ENCODE data around the gene CHPF.

The CHPF gene

DNA sequence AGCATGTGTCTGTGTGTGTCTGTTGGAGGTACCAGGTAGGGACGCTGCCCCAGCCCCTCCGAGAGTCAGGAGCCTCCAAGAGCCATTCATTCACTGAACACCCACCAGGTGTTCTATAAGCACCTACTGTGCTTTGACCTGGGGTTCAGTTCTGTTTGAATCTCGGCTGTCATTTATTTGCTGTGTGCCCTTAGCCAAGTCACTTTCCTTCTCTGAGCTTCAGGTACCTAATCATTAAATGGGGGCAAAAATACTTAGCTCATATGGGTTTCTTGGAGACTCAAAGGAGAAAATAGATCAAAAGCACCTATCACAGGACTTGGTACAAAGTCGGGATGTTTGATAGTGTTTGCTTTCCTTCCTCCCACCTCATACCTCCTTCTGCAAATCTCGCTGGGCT lies 16.1 kb downstream of the CHPF start:
- no peak for DNase-seq

DNA sequence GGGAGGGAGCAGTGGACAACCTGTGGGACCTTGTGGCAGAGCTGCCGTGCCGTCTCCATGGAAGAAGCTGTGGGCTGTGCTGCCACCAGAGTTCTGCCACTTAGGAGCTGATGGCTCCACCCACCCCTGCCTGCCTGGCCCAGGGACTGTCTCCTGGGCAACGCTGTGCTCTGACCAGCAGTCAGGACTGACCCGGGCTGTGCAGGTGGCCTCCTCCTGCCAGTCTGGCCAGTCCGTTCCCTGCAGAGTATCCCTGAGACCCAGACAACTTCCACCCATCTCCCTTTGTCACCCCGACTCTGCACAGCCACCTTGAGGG lies 16.6 kb downstream of the CHPF start:
- DNase-seq, result no peak

DNA sequence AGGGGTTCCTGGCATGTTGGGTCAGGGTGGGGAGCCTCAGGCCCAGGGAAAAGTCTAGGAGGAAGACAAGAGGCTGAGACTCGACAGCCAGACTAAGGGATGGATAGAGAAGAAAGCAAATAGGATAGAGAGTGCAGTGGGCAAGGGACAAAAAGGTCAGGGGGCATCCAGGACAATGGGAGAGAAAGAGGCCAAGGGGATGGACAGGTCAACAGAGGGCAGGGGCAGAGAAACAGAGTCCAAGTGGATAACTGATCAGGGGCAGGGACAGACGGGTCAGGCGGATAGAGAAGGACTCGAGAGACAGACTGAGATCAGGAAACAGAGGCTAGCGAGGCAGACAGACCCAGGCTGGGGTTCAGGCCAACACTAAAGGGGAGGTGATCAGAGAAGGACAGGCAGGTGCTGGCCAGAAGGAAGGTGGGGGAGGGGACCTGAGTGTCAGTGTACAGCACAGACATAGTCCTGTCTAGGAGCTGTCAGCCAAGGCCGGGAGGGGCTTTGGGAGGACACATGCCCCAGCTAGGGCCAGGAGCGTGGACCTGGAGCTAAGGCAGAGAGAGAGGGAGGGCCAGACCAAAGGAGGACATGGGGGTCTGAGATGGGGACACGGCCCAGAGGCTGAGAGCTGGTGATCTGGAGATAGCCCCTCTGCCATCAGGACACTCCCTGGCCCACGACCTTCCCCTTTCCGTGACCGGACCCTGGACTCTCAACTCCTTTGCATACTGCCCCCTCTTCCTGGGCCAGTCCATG lies 17.1 kb downstream of the CHPF start:
- no peak for DNase-seq

DNA sequence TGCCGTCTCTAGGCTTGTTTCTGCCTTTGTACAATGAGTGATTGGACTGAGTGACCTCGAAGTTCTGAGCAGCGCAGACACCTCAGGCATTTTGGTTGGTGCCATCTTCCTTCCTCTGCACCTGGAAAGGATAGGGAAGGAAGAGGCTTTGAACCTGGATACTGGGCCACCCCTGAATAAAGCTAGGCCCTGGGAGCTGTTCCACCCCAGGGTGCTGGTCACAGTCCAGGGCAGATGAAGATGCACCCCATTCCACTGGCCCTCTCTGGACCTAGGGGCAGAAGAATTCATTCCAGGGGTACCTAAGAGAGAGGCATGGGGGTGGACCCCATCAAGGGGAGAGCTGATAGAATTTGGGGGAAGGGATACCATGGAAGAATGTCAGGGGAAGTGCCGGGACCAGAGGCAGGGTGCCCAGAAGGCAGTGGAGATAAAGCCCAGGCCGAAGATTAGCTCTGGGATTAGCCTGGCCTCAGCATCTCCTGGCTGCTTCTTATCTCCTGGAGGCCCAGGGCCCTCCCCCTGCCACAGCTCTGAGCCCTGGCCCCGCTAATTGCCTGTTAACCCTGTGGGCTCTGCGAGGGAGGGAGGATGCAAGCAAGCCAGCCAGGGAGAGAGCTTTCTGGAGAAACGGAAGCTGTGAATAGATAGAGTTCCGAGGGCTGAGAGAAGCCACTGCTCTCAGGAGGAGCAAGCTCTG lies 17.9 kb downstream of the CHPF start:
- no peak for DNase-seq

DNA sequence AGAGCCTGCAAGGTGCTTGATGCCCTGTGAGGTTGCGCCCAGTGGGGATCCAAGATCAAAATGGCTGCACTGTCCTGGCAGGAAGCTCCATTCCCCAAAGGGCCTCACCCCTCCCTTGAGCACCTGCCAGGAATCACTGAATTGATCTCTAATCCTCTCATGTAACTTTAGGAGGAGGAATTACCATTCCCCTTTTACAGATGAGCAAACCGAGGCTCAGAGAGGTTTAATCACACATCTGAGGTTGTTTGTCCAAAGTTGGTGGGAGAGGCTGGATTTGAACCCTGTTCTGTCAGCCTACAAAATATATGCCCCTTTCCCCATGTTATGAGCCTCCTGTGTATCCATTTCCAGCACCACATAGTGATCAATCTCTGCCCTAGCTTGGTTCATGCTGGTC lies 18.8 kb downstream of the CHPF start:
- DNase-seq, result no peak

DNA sequence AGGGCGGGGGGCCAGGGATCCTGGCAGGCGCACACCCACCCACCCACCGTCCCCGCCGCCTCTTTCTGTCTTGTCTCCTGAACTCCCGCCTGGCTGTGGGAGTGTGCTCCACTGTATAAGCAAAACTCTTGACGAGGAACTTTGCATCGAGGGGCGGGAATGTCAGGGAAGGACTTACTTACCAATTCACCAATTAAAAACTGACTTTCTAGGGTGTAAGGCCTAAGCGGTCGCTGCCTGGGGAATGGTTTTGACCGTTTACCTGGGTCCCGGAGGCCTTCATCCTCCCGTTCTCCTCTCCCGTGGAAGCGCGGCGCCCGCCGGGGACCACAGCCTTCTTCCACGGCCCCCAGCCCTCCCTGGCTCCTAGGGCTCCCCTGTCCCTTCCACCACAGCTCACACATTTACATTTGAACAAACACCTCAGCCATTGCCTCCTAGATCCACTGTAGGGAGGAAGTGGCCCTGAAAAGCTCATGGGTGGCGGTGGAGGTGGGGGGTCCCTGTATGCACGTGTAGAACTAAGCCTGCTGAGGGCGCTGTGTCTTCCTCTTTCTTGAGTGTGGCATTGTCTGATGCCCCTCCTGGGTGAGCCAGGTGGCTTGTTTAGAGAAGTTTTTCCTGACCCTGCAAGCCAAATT lies 20.5 kb downstream of the CHPF start:
- DNase-seq, result no peak

DNA sequence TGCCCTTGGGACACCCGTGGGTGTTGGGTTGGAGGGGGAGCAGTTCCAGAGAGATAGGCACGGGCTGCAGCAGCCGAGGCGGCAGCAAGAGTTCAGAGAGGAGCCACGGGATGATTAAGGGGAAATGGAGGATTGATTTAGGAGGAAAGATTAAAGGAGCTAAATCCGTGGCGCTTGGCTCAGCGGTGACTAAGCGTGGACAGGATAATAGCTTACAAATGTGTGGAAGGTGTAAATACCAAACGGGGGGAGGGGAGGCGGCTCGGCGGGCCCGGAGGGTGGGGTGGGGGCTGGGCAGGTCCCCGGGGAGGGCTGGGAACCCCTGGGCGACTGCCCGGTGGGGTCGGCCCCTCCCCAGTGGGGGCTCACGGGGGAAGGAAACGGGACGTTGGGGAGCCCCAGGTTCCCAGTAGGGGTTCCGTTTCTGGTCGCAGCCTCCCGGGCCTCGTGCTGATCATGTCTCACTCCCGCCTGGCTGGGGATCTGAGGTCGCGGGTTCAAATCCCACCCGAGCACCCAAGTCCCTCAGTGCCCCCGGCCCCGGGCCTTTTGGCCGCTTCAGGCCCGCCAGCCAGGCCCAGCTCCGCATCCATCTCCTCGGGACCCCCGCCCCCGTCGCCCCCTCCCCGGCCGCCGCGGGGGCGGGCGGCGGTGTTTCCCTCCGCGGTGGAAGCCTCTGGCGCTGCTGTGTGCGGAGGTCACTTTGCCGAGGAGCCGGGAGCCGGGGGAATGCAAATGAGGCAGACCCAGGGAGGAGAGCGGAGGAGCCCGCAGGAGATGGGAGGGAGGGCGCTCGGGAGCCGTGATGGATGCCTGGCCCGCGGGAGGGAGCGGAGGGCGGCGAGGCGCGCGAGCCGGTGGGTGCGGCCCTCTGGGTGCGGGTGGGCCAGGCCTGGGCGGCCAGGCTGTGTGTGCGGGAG lies 21.2 kb downstream of the CHPF start:
- DNase-seq, result no peak

DNA sequence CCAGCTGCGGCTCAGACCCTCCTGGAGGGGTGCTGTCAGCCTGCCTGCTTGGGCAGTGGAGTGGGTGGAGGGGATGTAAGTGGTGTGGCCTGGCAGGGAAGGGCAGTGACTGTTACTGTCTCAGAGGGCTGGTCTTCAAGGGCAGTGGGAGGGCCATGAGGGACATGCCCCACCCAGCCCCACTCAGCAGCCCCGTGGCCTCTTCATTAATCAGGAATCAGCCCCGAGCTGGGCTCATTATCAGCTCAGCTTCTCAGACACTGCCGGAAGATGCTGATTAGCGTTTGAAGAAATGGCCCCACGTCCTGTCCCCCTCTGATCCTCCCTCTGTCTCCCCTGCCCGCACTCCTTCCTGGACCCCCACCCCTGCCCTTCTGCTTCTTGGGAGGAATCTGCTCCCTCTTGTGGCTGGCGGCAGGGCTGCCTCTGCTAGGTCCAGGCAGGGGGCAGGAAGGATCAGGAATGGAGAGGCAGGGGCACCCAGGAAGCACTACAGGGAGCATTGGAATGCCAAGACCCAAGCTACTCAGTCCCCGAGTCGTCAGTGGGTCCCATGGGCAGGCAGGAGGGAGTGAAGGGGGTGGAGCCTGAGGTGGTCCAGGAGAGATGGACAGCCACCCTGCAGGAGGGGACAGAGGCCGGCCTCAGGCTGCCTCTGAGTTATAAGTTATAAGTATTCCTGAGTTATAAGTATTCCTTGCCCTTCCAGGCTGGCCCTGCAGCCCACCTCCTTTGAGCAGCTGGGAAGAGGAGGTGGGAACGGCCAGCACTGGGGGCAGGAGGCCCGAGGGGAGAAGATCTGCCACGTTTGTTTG lies 22.3 kb downstream of the CHPF start:
- DNase-seq, result no peak

DNA sequence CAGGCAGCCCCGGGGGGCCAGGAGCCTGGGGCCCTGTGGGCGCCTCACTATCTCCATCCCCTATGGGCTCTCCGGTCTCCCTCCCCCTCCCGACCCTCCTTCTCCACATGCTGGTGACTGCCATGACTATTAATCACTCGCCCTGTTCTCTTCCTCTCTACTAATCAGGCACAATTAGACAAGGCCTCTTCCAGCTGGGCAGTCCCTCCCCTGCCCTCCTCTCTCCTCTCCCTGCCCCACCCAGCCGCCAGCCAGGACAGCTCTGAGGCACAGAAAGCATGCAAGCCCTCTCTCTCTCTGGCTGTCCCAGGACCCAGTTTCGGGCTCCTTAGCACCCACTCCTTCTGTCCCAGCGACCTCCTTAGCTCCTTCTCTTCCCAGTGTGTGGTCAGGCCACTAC lies 23.5 kb downstream of the CHPF start:
- no peak for DNase-seq

DNA sequence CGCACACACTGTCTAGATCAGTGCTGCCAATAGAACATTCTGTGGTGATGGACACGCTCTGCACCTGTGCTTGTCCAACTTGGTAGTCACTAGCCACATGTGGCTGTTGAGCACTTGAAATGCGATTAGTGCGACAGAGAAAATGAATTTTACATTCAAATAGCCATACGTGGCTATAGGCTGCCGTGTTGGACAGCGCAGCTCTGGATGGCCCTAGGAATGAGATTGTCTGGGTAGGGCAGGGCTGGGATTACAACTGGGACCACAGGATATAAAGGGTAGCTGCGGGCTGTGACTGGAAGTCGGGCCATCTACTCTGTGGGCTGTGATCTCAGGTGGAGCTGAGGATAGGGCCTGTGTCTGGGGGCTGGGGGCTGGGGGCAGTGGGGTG lies 24.1 kb downstream of the CHPF start:
- DNase-seq, result no peak

DNA sequence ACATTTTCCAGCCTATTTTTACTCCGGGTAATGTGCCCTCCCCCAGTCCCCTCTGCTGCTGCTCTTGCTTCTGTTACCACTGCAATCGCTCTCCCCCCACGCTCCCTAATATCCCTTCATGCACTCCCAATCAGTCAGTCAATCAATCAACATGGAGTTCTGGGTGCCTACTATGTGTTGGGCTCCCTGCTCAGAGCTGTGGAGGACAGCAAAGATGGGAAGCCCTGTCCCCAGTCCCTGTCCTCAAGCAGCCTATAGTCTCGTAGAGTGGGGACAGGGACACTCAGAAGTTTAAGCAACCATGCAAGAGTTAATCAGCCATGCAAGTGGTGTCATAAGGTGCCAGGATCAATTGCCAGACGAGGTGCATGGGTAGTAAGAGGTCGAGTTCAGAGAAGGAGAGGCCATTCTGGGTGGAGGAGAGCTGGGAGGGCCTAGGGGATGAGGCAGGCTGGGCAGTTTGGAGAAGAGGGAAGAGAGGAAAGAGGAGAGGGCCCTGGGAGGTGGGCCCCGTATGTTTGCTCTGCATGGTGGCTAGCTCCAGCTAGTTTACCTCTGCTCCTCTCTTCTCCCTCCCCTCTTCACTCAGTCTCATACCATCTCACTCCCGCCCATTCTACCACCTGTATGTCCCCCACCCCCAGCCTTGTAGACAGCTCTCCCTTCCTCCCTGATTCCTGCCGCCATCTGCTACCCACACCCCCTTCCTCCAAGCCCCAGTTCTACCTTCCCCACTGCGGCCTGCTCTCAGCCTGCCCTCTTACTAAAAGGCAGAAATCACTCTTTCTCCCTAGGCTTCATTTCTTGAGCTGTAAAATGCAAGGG lies 25.4 kb downstream of the CHPF start:
- DNase-seq, result no peak

DNA sequence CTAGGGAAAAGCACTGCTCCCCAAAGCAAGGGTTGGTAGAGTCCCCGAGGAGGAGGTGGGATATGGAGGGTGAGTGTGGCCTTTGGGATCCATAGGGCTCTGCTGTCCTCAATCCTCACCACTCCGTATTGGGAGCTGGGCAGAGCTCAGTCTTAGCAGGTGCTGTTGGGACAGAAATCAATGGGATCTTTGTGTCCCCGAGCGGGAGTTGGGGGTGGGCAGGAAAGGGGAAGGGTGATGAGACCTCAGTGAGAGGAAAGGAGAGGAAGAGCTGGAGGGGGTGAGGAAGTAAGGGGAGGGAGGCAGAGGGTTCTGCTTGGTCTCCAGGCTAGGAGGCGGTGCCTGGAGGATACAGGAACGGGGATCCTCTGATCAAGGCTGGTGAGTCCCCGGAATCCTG lies 26.7 kb downstream of the CHPF start:
- no peak for DNase-seq

DNA sequence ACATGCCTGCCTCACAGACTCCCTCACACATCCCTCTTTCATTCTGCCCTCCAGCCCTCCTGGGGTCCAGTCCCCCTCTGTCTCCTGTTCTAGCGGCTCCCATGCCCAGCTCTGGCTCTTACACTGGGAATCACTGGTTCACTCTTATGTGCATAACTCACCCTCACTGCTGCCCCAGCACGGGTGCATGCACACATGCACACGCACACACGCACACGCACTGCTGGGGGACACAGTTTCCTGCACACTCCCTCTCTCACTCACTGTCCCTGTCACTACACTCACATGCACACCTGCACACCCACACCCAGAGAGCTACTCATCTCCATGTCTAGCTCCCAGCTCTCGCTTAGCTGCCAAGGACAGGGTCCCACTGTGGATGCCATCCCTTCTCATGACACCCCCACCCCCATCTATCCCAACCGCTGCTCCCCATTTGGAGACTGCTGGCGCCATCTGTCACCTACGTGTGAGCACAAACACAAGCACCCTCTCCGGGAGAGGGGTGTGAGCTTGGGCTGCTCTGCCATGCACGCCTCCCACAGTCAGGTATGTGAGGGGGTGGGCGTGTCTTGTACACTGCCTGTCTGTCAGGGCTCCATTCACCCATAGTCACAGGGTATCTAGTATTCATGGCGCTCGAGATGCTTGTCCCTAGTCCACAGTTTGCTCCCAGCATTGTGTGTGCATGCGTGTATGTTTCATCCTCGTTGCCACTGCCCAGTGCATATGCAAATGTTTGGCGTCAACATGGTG lies 27.6 kb downstream of the CHPF start:
- no peak for DNase-seq

DNA sequence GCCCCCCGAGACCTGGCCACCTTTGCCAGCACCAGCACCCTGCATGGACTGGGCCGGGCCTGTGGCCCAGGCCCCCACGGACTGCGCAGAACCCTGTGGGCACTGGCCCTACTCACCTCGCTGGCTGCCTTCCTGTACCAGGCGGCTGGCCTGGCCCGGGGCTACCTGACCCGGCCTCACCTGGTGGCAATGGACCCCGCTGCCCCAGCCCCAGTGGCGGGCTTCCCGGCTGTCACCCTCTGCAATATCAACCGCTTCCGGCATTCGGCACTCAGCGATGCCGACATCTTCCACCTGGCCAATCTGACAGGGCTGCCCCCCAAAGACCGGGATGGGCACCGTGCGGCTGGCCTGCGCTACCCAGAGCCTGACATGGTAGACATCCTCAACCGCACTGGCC lies 28.8 kb downstream of the CHPF start:
- no peak for DNase-seq

DNA sequence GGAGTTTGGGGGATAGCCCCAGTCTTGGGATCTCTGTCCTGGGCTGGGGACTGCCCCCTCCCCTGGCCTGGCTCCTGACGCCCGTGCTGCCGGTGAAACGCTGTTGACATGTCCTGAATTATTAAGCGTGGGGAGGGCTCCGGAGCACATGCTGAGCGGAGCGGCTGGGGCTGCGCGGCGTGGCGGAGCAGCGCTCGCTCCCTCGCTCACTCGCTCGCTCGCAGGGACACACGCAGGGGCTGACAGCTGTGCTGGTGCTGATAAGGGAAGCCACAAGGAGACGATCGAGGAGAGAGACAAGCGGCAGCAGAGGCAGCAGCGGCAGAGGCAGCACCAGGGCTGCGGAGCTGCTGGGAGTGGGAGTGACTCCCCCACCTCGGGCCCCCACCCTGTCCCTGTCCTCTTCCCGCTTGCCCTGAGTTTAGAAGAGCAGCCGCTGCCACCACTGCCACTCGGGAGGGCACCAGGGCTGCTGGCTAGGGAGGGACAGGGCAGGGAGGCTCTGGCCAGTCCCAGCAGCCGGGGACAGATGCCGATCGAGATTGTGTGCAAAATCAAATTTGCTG lies 29.3 kb downstream of the CHPF start, which contains the start of gene ASIC4:
ASIC4 (plus strand) TSS at position 287 of the 566 bp plus-strand sequence; CDS start at position 530, 243 bp downstream.
- peak; percentile 48 for DNase-seq

DNA sequence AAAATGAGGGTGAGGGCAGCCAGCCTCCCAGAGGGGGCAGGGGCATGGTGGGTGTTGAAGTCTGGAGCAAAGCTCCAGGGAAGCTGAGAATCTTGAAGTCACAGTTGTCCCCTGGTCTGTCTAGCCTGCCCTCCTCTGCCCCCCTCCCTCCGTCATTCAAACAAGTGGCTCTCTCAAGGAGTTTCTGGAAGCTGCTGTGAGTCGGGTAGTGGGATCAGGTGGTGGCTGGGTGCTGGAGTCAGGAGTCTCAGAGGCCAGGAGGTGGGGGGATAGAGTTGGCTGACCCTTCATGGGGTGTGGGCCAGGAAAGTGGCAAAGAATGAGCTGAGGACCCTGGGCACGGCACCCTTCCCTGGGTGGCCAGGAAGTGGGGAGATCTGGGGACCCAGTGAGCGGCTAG lies 29.8 kb downstream of the CHPF start:
- no peak for DNase-seq

DNA sequence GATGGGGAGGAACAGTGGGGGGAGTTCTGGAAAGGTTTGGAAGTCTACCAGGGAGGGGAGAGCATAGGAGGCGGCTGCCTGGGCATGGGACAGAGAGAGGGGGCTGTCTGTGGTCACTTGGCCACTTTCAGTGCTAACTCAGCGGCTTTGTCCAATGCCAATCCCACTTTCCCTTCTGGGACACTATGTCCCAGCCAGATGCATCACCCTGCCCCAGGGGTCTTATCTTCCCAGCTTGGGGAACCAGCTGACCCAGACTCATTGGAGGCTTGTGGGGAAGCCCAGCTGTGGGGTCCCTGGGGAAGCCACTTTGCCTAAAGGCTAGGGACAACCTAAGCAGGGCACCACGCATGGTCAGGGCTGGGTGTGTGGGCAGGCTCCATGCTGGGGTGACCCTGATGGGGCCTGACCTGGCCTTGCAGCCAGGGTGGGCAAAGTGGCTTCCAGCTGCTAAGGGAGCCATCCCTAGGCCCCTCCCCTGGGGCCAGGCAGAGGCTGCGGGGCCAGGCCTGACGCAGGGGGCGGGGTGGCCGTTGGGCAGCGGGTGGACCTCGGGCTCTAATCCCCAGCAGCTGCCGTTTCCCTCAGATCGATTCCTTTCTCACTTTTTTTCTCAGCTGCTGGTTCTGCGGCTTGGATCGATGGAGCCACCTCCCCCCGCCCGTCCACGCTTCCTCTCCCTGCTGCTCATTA lies 30.9 kb downstream of the CHPF start:
- DNase-seq, result no peak

DNA sequence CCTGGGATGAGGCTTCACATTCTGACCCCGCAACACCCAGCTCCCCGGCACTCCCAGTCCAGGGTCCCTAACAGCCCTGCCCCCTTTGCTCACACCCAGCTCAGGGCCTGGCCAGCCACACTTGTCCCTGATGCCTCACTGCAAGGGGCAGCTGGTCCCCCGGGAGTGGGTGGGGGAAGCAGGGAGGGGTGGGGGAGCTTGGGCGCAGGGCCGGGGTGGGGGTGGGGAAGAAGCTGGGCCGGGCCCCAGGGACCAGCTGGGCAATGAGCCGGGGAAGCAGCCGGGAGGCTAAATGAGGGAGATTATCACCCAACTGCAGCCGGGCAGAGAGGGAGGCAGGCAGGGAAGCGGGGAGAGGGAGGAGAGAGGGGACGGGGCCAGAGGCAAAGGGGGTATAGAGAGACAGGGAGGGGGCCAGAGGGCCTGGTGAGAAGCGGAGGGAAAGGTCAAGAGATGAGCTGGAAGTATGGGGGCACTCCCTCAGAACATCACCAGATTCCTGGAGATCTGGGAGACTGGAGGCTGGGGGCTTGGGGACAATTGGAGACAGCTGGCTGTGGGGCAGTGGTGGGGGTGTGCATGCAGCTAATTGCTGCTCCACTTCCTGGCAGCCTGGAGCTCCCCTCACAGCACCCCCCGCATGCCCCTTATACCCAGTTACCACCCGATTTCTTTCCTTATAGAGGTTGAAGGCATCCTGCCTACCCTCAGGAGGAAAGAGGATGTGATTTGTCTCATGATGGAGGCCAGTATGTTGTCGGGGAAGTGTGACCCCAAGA lies 31.9 kb downstream of the CHPF start:
- no peak for DNase-seq

Measured in GDM1 (cell line).